GM21526 (cell line): ENCODE results near the gene REM2.

Experiments used
- ATAC-seq: cut with Tn5 transposase; IDR thresholded peaks from one replicate; pipeline ENCODE4 v1.9.1; 2021; ENCODE audit warnings: moderate library complexity; ENCODE audit not compliant: unreplicated experiment, low FRiP score

The REM2 gene, protein sequence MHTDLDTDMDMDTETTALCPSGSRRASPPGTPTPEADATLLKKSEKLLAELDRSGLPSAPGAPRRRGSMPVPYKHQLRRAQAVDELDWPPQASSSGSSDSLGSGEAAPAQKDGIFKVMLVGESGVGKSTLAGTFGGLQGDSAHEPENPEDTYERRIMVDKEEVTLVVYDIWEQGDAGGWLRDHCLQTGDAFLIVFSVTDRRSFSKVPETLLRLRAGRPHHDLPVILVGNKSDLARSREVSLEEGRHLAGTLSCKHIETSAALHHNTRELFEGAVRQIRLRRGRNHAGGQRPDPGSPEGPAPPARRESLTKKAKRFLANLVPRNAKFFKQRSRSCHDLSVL

DNA sequence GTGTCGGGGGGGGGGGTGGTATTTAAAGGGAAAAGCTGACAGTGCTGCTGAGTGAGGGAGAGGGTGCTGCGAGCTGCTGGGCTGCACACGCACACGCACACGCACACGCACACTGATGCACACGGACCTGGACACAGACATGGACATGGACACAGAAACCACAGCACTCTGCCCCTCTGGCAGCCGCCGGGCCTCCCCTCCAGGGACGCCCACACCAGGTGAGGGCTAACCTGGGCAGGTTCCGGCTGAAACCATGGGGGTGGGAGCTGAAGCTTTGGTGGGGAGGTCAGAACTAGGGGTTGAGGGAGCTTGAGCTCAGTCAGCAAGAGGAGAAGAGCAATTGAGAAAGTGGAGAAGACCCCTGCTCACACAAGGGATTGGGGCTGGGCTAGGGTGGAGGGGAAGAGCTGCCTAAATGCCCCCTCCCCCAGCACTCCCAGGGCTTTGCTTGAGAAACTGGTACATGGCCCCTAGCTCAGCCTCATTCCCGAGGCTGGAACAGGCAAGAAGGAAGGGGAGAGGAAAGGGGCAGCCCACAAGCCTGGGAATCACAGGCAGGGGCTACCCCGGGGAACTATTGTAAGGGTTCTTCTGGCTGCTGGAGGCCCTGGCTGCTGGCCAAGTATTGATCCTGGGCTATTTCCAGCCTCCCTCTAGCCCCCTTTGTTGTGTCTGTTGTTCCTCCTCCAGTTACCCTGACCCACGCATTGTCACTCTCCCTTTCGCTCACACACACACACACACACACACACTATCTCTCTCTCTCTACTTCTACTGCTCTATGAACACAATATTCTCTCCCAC, at the start of gene REM2:
REM2 (plus strand) TSS at position 50 of the 804 bp plus-strand sequence; CDS start at position 116, 66 bp downstream.
- ATAC-seq, result no peak

DNA sequence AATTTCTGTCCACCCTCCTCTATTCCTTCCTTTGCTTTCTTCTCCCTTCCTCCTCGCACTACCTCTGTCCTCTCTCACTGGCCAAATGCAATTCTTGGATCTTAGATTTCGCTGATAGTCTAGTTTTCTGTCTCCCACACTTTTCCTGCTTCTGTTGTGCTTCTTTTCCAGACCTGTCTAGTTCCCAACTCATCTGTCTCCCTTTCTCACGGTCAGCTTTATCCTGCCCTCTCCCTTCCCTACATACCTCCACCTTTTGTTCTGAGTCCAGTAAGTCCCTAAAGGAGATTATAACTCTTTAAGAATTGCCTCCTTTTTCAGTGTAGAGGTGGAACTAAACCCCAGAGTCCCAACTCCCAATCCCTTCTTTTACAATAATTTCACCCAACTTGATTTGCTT, 47.5 kb upstream of the REM2 start:
- no peak for ATAC-seq

DNA sequence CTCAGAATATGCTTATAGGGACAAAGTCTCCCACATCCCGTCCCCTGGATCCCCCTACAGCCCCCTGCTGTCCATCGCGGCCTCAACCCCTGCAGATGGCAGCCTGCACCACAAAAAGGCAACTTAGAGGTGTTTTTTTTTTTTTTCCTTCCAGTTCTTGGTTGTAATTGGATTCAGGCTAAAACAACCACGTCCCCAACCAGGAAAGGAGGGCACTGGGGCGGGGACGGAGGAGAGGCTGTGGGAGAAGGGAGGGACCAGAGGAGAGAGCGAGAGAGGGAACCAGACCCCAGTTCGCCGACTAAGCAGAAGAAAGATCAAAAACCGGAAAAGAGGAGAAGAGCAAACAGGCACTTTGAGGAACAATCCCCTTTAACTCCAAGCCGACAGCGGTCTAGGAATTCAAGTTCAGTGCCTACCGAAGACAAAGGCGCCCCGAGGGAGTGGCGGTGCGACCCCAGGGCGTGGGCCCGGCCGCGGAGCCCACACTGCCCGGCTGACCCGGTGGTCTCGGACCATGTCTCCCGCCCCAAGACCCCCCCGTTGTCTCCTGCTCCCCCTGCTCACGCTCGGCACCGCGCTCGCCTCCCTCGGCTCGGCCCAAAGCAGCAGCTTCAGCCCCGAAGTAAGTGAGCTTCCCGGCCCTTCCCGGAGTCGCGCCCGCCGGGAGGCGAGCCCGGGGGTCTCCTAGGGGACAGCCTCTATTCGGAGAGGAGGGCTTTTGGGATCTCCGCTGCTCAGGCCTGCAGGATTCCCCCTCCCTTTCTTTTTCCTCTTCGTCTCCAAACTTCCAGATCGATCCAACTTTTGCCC, 46.5 kb upstream of the REM2 start, which contains the start of gene MMP14:
MMP14 (plus strand) TSS at position 285 of the 813 bp plus-strand sequence; CDS start at position 518, 233 bp downstream.
- no peak for ATAC-seq

DNA sequence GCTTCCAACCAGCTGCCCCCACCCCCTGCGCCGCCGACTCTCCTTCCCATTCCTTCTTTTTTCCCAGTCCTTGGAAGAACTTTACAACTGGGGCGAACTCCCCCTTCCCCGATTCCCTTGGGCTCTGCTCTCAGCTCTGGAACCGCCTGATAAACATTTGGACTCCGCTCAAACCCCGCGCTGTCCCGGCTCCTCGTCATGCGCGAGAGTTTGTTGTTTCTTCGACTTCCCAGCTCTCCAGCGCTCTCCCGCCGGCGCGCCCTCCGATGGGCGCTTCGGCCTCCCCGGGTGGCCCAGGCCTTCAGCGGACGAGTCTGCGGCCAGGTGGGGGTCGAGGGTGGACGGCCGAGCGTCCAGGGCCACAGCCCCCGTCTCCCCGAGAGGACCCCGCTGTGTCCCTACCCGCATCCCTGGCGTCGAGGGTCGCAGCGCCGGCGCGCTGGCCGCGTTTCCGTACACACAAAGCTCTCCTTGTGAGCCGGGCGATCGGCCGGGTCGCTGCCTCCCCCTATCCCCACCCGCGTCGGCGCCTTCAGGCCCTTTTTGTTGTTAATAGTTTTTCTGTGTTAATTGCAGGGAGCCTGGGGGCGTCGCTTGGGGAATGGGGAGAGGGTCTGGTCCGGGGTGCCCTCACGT, 45.8 kb upstream of the REM2 start:
- ATAC-seq, result no peak

DNA sequence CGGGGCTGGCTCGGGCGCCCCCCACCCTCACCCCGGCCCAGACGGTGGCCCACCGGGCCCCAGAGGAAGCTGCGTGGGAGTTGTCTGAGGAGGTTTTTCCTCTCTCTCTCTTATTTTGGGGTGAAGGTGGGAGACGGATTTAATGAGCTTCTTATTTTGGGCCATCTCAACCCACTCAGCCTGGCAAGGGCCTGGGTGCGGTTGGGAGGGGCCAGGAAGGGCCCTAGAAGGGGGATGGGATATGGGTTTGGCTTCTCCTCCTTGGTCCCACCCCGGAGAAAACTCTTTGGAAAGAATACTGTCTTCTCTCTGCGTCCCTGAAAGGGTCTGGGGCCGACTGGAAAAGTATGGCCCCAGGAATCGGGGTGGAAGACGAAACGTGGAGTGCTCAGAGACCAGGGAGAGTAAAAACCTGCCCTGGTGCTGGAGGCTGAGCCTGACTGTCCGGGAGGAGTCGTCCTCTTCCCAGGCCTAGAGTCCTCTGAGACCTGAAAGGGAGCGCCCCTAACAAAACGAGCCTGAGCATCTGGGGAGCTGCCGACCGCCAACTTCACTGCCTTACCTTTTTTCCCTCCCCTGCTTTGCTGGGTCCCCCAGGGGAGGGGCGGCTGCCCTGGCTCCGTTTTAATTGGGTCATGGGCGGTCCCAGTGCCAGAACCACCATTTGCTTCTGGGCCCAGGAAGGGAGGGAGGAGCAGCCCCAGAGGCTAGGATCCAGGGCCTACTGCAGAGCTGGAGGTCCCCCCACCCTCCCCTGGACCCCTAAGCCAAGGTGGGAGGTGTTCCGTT, 45.1 kb upstream of the REM2 start:
- ATAC-seq, result no peak

DNA sequence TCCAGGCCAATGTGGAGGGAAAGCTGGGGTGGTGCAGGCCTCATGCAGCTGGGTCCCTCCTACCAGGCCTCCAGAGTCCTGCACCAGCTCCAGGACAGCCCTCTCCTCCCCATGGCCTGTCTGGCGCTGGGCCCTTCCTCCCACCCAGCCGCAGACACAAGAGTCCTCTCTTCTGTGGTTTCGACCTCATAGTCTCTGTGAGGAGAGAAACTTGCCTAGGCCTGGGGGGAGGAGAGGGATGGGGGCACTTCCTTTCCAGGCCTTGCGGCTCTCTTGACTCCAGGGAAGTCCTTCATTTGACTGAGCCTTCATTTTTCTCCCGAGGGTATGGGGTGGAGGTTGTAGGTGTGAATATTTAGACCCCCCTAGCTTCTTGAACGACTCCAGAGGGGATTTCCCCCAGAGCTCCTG, 44.4 kb upstream of the REM2 start:
- no peak for ATAC-seq

DNA sequence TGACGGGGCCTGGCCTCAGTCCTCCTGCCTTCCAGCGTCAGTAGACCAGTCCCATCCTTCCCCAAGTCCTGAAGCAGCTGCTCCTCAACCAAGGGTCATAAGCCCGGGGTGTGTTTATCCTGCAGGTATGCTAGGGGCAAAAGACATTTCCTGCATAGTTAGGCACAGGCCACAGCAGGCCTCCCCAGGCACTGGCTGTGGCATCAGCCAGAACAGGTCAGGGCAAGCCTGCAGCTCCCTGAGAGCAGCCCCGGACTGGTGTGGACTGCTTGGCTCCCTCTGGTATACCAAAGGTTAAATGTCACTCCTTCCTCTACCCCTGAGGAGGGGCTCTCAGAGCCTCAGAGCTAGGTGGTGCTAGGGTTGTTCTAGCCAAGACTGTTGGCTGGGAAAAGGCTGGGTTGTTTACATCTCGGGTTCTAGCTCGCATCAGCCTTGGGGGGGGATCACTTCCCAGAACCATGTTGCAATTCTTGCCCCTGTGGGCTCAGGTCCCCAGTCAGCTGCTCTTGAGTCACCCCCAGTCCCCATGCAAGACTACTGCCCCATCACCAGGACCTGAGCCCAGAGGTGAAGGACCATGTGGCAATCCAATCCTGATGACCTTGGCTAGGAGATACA, 43.8 kb upstream of the REM2 start:
- ATAC-seq, result no peak

DNA sequence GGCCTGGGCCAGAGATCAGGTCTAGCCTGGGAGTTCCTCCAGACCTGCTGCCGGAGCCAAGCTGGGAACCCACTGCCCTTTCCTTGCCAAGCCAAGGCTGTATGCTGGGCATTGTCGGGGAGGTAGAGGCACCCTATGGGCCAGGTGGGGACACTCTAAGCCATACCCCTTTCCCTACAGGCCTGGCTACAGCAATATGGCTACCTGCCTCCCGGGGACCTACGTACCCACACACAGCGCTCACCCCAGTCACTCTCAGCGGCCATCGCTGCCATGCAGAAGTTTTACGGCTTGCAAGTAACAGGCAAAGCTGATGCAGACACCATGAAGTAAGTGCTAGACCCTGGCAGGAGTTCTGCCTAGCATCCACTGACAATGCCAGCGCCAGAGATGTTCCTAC, 41.7 kb upstream of the REM2 start:
- ATAC-seq, result no peak

DNA sequence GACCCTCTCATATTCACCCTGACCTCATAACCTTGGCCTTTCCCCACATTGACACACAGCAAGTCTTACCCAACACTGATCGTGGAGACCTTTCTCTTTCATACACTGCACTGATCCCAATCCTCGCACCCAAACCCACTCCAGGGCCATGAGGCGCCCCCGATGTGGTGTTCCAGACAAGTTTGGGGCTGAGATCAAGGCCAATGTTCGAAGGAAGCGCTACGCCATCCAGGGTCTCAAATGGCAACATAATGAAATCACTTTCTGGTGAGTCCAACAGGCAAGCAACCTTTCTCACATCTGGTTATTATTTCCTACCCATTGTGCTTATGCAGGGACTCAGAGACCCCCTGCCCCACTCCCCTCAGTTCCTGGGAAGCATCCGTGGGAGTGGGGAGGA, 41.3 kb upstream of the REM2 start:
- no peak for ATAC-seq

DNA sequence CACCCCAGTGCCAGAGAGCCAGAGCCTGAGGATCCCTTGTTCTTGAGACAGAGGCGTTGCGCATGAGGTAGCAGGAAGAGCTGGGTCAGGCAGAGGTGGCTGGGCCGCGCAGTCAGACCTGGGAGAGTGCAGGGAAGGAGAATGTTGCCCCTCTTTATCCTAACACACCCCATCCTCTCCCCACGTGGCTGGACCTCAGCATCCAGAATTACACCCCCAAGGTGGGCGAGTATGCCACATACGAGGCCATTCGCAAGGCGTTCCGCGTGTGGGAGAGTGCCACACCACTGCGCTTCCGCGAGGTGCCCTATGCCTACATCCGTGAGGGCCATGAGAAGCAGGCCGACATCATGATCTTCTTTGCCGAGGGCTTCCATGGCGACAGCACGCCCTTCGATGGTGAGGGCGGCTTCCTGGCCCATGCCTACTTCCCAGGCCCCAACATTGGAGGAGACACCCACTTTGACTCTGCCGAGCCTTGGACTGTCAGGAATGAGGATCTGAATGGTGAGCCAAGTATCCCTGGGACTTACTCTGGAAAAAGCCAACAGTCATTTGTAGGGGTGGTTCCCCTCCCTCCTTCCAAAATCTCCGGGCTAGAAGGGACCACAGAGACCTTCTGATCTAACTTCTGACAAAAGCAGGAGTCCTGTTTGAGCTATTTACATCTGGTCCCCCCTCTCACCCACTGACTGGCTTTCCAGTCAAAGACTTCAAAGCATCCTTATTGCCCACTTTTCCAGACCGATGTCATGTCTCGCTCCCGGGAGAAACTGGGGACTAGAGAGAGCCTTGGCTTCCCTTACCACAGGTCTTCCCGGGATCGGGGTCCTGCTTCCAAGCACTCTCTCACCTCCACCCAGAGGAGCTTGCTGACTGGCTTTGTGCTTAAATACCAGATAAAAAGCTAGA, 40.6 kb upstream of the REM2 start:
- ATAC-seq, result no peak

DNA sequence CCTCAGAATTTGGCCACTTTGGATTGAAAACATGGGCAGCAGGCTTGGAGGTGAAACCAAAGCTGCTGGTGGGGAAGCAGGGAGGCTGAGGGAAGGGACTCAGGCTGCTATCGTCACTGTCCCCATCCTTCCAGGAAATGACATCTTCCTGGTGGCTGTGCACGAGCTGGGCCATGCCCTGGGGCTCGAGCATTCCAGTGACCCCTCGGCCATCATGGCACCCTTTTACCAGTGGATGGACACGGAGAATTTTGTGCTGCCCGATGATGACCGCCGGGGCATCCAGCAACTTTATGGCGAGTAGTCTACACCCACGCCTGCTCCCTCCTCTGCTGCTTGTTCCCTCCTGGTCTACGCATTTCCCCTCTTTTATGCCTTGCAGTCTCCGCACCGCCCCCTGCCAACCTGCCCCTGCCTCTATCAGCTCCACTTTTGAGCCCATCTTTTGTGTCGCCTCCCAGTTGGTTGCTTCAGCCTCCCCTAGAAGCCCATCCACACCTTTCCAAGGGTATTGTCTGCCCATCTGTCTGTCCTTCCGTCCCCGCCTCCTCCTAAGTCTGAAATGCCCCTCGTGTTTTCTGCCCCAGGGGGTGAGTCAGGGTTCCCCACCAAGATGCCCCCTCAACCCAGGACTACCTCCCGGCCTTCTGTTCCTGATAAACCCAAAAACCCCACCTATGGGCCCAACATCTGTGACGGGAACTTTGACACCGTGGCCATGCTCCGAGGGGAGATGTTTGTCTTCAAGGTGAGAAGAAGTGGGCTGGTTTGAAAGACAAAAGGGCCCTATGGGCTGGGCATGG, 39.7 kb upstream of the REM2 start:
- no peak for ATAC-seq

DNA sequence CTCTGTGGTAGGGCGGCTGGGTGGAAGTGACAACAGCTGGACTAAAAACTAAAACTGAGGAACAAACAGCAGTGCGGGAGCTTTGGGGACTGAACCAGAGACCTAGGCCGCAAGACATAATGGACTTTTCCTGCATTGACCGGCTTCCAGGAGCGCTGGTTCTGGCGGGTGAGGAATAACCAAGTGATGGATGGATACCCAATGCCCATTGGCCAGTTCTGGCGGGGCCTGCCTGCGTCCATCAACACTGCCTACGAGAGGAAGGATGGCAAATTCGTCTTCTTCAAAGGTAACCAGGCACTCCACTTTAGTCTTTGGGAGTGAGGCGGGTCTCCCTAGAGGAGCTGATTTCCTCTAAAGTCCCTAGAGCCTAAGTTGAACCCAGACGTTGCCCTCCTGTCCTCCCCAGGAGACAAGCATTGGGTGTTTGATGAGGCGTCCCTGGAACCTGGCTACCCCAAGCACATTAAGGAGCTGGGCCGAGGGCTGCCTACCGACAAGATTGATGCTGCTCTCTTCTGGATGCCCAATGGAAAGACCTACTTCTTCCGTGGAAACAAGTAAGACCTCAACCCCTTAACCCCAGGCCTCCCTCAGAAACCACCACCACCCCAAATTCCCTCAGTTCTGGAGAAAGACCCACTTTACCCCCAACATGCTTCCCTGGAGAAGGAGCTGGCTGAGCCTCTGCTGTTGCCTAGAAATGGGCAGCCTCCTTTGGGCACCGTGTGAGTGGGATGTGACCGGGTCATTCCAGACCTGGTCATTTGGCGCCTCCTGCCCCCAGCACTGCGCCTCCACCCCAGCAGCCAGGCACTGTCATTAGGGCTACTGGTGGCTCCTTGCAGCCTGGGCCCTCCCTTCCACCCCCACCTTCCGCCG, 38.6 kb upstream of the REM2 start:
- no peak for ATAC-seq

DNA sequence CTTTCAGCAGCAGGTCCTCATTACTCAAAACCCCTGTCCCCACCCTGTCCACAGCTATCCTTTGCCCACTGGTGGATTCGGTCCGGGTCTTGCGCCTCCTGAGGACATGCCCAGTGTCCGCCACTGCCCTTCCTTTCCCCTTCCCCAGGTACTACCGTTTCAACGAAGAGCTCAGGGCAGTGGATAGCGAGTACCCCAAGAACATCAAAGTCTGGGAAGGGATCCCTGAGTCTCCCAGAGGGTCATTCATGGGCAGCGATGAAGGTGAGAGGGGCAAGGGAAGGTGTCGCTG, 38.0 kb upstream of the REM2 start:
- ATAC-seq, result no peak

DNA sequence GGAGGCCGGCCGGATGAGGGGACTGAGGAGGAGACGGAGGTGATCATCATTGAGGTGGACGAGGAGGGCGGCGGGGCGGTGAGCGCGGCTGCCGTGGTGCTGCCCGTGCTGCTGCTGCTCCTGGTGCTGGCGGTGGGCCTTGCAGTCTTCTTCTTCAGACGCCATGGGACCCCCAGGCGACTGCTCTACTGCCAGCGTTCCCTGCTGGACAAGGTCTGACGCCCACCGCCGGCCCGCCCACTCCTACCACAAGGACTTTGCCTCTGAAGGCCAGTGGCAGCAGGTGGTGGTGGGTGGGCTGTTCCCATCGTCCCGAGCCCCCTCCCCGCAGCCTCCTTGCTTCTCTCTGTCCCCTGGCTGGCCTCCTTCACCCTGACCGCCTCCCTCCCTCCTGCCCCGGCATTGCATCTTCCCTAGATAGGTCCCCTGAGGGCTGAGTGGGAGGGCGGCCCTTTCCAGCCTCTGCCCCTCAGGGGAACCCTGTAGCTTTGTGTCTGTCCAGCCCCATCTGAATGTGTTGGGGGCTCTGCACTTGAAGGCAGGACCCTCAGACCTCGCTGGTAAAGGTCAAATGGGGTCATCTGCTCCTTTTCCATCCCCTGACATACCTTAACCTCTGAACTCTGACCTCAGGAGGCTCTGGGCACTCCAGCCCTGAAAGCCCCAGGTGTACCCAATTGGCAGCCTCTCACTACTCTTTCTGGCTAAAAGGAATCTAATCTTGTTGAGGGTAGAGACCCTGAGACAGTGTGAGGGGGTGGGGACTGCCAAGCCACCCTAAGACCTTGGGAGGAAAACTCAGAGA, 37.0 kb upstream of the REM2 start:
- ATAC-seq, result no peak

DNA sequence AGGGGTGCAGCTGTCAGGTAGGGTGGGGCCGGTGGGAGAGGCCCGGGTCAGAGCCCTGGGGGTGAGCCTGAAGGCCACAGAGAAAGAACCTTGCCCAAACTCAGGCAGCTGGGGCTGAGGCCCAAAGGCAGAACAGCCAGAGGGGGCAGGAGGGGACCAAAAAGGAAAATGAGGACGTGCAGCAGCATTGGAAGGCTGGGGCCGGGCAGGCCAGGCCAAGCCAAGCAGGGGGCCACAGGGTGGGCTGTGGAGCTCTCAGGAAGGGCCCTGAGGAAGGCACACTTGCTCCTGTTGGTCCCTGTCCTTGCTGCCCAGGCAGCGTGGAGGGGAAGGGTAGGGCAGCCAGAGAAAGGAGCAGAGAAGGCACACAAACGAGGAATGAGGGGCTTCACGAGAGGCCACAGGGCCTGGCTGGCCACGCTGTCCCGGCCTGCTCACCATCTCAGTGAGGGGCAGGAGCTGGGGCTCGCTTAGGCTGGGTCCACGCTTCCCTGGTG, 36.2 kb upstream of the REM2 start:
- no peak for ATAC-seq
